GM23338 (cell line): ENCODE measurements around the gene FKTN.

Experiments used
- CREB1 ChIP-seq: fragments of 250-450 bp; sonication (Bioruptor Pico); IDR thresholded peaks from 2 replicates; pipeline ENCODE4 v1.5.0; 2020; ENCODE audit warnings: low read depth, mild to moderate bottlenecking, moderate library complexity
- EZH2 ChIP-seq: fragments of 200-600 bp; sonication (generic); IDR thresholded peaks from one replicate; pipeline ENCODE4 v1.8.0; 2017; ENCODE audit warnings: antibody characterized with exemption, mild to moderate bottlenecking, low read depth; ENCODE audit not compliant: unreplicated experiment
- EZH2phosphoT487 ChIP-seq: fragments of 200-600 bp; sonication (generic); IDR thresholded peaks from one replicate; pipeline ENCODE4 v1.8.1; 2018; ENCODE audit warnings: antibody characterized with exemption; ENCODE audit not compliant: unreplicated experiment
- NANOG ChIP-seq: IDR thresholded peaks from 2 replicates; pipeline ENCODE4 v1.6.1; 2016; ENCODE audit warnings: antibody characterized with exemption, borderline replicate concordance
- POLR2AphosphoS5 ChIP-seq: IDR thresholded peaks from 2 replicates; pipeline ENCODE4 v1.6.1; 2016; ENCODE audit warnings: antibody characterized with exemption, low read depth
- ZNF114 ChIP-seq: fragments of 250-450 bp; sonication (Bioruptor Pico); IDR thresholded peaks from 2 replicates; pipeline ENCODE4 v1.5.0; 2020; ENCODE audit warnings: mild to moderate bottlenecking, moderate library complexity
- ZNF331 ChIP-seq: fragments of 250-450 bp; sonication (Bioruptor Pico); IDR thresholded peaks from 2 replicates; pipeline ENCODE4 v1.5.0; 2020; ENCODE audit warnings: low read depth, mild to moderate bottlenecking, moderate library complexity
- TF ChIP-seq, protein P1 (sequence below), 2 experiments: fragments of 200-600 bp in 1 of 2; sonication (generic) in 1 of 2; conservative IDR thresholded peaks; 2 replicates each; pipeline versions ENCODE4 v1.5.1 to v1.6.1; 2016 to 2017; ENCODE audit warnings: antibody characterized with exemption in 2 of 2, low read depth in 2 of 2, mild to moderate bottlenecking in 2 of 2, moderate library complexity in 1 of 2
- TF ChIP-seq, protein P2 (sequence below): IDR thresholded peaks from one replicate; pipeline ENCODE4 v1.6.1; 2018; ENCODE audit warnings: antibody characterized with exemption; ENCODE audit not compliant: unreplicated experiment
- TF ChIP-seq, protein P3 (sequence below): fragments of 250-450 bp; sonication (Bioruptor Pico); IDR thresholded peaks from 2 replicates; pipeline ENCODE4 v1.5.0; 2020; ENCODE audit warnings: mild to moderate bottlenecking, moderate library complexity

DNA sequence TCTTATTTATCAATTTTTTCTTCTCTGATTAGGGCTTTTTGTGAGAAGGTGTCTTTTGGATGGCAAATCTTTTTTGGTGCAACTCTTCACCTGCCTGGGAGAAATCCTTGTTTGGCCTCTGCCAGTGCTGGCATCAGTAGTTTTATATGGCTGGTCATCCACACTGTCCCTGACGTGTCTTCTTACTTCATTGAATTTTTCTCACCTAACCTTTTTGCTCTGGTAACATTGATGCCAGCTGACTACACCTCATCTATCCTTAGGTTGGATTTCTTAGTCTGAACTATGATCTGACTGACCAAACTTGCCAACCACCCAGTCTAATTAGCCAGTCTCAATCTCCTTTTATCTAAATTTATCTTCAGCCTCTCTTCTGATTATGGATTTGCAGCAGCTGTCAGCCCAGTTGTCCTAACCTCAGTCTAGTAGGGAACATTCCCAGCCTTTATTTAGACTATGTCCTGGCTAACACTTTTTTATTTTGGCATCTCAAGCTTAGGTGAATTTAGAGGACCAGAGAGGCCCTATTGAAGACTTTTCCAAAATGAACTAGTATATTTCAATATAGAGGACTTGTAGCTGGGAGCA is 125.9 kb downstream of the FKTN start:
- TF ChIP-seq, protein P1, sequence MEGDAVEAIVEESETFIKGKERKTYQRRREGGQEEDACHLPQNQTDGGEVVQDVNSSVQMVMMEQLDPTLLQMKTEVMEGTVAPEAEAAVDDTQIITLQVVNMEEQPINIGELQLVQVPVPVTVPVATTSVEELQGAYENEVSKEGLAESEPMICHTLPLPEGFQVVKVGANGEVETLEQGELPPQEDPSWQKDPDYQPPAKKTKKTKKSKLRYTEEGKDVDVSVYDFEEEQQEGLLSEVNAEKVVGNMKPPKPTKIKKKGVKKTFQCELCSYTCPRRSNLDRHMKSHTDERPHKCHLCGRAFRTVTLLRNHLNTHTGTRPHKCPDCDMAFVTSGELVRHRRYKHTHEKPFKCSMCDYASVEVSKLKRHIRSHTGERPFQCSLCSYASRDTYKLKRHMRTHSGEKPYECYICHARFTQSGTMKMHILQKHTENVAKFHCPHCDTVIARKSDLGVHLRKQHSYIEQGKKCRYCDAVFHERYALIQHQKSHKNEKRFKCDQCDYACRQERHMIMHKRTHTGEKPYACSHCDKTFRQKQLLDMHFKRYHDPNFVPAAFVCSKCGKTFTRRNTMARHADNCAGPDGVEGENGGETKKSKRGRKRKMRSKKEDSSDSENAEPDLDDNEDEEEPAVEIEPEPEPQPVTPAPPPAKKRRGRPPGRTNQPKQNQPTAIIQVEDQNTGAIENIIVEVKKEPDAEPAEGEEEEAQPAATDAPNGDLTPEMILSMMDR (conservative IDR thresholded peaks at IDR 0.05; ENCODE audit: low read depth in 2 of 2) = no peak
- TF ChIP-seq POLR2AphosphoS5 (no peak), EZH2 (no peak), CREB1 (CRISPR knock-in tag) (no peak), EZH2phosphoT487 (no peak), ZNF114 (CRISPR knock-in tag) (no peak), ZNF331 (no peak), NANOG (no peak)
- TF ChIP-seq, protein P2, sequence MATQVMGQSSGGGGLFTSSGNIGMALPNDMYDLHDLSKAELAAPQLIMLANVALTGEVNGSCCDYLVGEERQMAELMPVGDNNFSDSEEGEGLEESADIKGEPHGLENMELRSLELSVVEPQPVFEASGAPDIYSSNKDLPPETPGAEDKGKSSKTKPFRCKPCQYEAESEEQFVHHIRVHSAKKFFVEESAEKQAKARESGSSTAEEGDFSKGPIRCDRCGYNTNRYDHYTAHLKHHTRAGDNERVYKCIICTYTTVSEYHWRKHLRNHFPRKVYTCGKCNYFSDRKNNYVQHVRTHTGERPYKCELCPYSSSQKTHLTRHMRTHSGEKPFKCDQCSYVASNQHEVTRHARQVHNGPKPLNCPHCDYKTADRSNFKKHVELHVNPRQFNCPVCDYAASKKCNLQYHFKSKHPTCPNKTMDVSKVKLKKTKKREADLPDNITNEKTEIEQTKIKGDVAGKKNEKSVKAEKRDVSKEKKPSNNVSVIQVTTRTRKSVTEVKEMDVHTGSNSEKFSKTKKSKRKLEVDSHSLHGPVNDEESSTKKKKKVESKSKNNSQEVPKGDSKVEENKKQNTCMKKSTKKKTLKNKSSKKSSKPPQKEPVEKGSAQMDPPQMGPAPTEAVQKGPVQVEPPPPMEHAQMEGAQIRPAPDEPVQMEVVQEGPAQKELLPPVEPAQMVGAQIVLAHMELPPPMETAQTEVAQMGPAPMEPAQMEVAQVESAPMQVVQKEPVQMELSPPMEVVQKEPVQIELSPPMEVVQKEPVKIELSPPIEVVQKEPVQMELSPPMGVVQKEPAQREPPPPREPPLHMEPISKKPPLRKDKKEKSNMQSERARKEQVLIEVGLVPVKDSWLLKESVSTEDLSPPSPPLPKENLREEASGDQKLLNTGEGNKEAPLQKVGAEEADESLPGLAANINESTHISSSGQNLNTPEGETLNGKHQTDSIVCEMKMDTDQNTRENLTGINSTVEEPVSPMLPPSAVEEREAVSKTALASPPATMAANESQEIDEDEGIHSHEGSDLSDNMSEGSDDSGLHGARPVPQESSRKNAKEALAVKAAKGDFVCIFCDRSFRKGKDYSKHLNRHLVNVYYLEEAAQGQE = no peak
- TF ChIP-seq, protein P3, sequence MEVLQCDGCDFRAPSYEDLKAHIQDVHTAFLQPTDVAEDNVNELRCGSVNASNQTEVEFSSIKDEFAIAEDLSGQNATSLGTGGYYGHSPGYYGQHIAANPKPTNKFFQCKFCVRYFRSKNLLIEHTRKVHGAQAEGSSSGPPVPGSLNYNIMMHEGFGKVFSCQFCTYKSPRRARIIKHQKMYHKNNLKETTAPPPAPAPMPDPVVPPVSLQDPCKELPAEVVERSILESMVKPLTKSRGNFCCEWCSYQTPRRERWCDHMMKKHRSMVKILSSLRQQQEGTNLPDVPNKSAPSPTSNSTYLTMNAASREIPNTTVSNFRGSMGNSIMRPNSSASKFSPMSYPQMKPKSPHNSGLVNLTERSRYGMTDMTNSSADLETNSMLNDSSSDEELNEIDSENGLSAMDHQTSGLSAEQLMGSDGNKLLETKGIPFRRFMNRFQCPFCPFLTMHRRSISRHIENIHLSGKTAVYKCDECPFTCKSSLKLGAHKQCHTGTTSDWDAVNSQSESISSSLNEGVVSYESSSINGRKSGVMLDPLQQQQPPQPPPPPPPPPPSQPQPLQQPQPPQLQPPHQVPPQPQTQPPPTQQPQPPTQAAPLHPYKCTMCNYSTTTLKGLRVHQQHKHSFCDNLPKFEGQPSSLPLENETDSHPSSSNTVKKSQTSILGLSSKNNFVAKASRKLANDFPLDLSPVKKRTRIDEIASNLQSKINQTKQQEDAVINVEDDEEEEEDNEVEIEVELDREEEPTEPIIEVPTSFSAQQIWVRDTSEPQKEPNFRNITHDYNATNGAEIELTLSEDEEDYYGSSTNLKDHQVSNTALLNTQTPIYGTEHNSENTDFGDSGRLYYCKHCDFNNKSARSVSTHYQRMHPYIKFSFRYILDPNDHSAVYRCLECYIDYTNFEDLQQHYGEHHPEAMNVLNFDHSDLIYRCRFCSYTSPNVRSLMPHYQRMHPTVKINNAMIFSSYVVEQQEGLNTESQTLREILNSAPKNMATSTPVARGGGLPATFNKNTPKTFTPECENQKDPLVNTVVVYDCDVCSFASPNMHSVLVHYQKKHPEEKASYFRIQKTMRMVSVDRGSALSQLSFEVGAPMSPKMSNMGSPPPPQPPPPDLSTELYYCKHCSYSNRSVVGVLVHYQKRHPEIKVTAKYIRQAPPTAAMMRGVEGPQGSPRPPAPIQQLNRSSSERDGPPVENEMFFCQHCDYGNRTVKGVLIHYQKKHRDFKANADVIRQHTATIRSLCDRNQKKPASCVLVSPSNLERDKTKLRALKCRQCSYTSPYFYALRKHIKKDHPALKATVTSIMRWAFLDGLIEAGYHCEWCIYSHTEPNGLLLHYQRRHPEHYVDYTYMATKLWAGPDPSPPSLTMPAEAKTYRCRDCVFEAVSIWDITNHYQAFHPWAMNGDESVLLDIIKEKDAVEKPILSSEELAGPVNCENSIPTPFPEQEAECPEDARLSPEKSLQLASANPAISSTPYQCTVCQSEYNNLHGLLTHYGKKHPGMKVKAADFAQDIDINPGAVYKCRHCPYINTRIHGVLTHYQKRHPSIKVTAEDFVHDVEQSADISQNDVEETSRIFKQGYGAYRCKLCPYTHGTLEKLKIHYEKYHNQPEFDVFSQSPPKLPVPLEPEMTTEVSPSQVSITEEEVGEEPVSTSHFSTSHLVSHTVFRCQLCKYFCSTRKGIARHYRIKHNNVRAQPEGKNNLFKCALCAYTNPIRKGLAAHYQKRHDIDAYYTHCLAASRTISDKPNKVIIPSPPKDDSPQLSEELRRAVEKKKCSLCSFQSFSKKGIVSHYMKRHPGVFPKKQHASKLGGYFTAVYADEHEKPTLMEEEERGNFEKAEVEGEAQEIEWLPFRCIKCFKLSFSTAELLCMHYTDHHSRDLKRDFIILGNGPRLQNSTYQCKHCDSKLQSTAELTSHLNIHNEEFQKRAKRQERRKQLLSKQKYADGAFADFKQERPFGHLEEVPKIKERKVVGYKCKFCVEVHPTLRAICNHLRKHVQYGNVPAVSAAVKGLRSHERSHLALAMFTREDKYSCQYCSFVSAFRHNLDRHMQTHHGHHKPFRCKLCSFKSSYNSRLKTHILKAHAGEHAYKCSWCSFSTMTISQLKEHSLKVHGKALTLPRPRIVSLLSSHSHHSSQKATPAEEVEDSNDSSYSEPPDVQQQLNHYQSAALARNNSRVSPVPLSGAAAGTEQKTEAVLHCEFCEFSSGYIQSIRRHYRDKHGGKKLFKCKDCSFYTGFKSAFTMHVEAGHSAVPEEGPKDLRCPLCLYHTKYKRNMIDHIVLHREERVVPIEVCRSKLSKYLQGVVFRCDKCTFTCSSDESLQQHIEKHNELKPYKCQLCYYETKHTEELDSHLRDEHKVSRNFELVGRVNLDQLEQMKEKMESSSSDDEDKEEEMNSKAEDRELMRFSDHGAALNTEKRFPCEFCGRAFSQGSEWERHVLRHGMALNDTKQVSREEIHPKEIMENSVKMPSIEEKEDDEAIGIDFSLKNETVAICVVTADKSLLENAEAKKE (CRISPR knock-in tag) = no peak
